NCI-H510A treated with DMSO at 0.1 percent for 48 hours (cell line): ENCODE measurements around the gene CELA2B.
A peak's percentile ranks its signal among the peaks of the same experiment; 100 is the strongest.
"Not testable (repeated sequence)": the region's sequence is repeated elsewhere in the genome, so short reads cannot be mapped to it uniquely, and the experiment has no call there.

Experiments used
- DNase-seq: peaks from one replicate; lab custom pipeline; 2025; lab: John Stamatoyannopoulos, UW

CELA2B gene

GRCh38 chr1:15469361-15469760 lies 6.5 kb upstream of the CELA2B start:
- DNase-seq: no peak

- not testable (repeated sequence) for DNase-seq
Observed at GRCh38 chr1:15469821-15470448, 6.0 kb upstream of the CELA2B start.

- not testable (repeated sequence) for DNase-seq
Observed at GRCh38 chr1:15471067-15471466, 4.8 kb upstream of the CELA2B start.

GRCh38 chr1:15471723-15472122 lies 4.2 kb upstream of the CELA2B start:
- not testable (repeated sequence) for DNase-seq

- DNase-seq: no peak
Observed at GRCh38 chr1:15472587-15472986, 3.3 kb upstream of the CELA2B start.

- DNase-seq: no peak
Observed at GRCh38 chr1:15476927-15477326, 1.0 kb downstream of the CELA2B start.

- no peak for DNase-seq
Observed at GRCh38 chr1:15477646-15478212, 1.8 kb downstream of the CELA2B start.

GRCh38 chr1:15479654-15480347 lies 3.9 kb downstream of the CELA2B start:
- no peak for DNase-seq

GRCh38 chr1:15482455-15482854 lies 6.6 kb downstream of the CELA2B start:
- not testable (repeated sequence) for DNase-seq

GRCh38 chr1:15482983-15483543 lies 7.2 kb downstream of the CELA2B start:
- DNase-seq: not testable (repeated sequence)

GRCh38 chr1:15483971-15484370 lies 8.1 kb downstream of the CELA2B start:
- no peak for DNase-seq

GRCh38 chr1:15484443-15484842 lies 8.5 kb downstream of the CELA2B start:
- DNase-seq: peak; percentile 78

- no peak for DNase-seq
Observed at GRCh38 chr1:15485636-15486035, 9.7 kb downstream of the CELA2B start.

- DNase-seq: not testable (repeated sequence)
Observed at GRCh38 chr1:15486844-15487610, 11.1 kb downstream of the CELA2B start.

GRCh38 chr1:15488371-15488770 lies 12.5 kb downstream of the CELA2B start:
- no peak for DNase-seq

GRCh38 chr1:15489052-15489736 lies 13.3 kb downstream of the CELA2B start:
- DNase-seq: peak; percentile 97

- DNase-seq: not testable (repeated sequence)
Observed at GRCh38 chr1:15491010-15491409, 15.1 kb downstream of the CELA2B start.

GRCh38 chr1:15492596-15492995 lies 16.7 kb downstream of the CELA2B start:
- no peak for DNase-seq

- no peak for DNase-seq
Observed at GRCh38 chr1:15493869-15494390, 18.0 kb downstream of the CELA2B start.

- DNase-seq: no peak
Observed at GRCh38 chr1:15500184-15501178, 24.6 kb downstream of the CELA2B start.
